Sigmoid colon (tissue), 4 donors: Measurements from ENCODE around the gene TBPL2.

Source experiments
- POLR2A ChIP-seq, 2 donors: fragments of 450-650 bp; IDR thresholded peaks; one replicate each; pipeline ENCODE4 v1.6.1; 2016; ENCODE audit warnings: antibody characterized with exemption in 2 of 2, mild to moderate bottlenecking in 2 of 2, moderate library complexity in 2 of 2
- POLR2AphosphoS5 ChIP-seq, 4 donors: sonication (generic); formaldehyde crosslinking; IDR thresholded peaks; one replicate each; pipeline ENCODE4 v1.6.1; 2017; ENCODE audit warnings: antibody characterized with exemption in 4 of 4
- TF ChIP-seq, protein P1 (sequence below), 4 experiments: fragments of 450-650 bp in 3 of 4; fragments of 200-600 bp in 1 of 4; IDR thresholded peaks; one replicate each; pipeline ENCODE4 v1.5.1; 2016 to 2019; ENCODE audit warnings: antibody characterized with exemption in 4 of 4, mild to moderate bottlenecking in 3 of 4, moderate library complexity in 2 of 4

DNA sequence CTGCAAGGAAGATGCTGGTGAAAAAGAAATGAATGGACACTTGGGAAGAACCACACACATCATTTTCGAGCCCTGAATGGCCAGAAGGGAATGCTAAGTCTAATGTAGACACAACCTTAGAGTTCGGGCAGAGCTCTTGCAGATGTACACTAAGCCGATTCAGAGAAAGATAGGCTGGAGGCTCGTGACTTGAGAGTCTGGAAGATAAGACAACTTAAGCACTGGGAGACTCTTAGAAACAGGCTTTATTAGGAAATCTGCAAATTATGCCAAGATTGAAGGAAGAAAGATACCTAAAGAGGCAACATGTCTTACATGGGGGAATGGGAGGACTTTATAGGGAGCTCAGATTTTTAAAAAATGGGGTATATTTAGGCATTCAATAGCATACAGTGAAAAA, 13.5 kb downstream of the TBPL2 start:
- TF ChIP-seq POLR2A (IDR thresholded peaks at IDR 0.05) = no peak
- TF ChIP-seq, protein P1, sequence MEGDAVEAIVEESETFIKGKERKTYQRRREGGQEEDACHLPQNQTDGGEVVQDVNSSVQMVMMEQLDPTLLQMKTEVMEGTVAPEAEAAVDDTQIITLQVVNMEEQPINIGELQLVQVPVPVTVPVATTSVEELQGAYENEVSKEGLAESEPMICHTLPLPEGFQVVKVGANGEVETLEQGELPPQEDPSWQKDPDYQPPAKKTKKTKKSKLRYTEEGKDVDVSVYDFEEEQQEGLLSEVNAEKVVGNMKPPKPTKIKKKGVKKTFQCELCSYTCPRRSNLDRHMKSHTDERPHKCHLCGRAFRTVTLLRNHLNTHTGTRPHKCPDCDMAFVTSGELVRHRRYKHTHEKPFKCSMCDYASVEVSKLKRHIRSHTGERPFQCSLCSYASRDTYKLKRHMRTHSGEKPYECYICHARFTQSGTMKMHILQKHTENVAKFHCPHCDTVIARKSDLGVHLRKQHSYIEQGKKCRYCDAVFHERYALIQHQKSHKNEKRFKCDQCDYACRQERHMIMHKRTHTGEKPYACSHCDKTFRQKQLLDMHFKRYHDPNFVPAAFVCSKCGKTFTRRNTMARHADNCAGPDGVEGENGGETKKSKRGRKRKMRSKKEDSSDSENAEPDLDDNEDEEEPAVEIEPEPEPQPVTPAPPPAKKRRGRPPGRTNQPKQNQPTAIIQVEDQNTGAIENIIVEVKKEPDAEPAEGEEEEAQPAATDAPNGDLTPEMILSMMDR (IDR thresholded peaks at IDR 0.05) = no peak
- TF ChIP-seq POLR2AphosphoS5 (IDR thresholded peaks at IDR 0.05) = no peak
